GM12878 (cell line): ENCODE data around the gene RNF7. TPM values are rescaled to one million over a fixed set of nuclear protein-coding genes. Genes with fewer than 3 reads are reported as not detected.

ENCODE experiments used
- ATAC-seq: fragments of 200-7000 bp; cut with Tn5 transposase; 3 replicates; pipeline ENCODE4 v1.9.1; 2020; ENCODE audit warnings: mild to moderate bottlenecking, moderate library complexity
- BruUV-seq: library from RNA; stranded (reverse); fragments of 400-500 nt; replicated peaks from 2 replicates; lab custom pipeline; 2021; lab: Mats Ljungman, UMichigan
- CTCF ChIA-PET: fragments of 300-600 bp; sonication (Branson Sonifier 250); formaldehyde crosslinking; extraction: SDS; loops from one replicate; lab custom pipeline; 2021; ENCODE audit warnings: inconsistent platforms; lab: Yijun Ruan, JAX
- POLR2A ChIA-PET: fragments of 350-600 bp; formaldehyde crosslinking; extraction: SDS; loops from one replicate; lab custom pipeline; 2021; ENCODE audit warnings: inconsistent platforms; lab: Charles Lee
- RAD21 ChIA-PET: fragments of 300-600 bp; sonication (Branson Sonifier 250); formaldehyde crosslinking; loops from one replicate; lab custom pipeline; 2023; ENCODE audit warnings: antibody characterized with exemption; ENCODE audit not compliant: unreplicated experiment; lab: Charles Lee
- SMC1A ChIA-PET: fragments of 300-600 bp; sonication (Branson Sonifier 250); formaldehyde crosslinking; loops from one replicate; lab custom pipeline; 2023; ENCODE audit not compliant: unreplicated experiment, uncharacterized antibody; lab: Charles Lee
- DNase-seq: peaks from one replicate; pipeline ENCODE4 v3.0.0-alpha.2; 2011; ENCODE audit warnings: low read depth, low spot score
- FAIRE-seq: peaks from 3 replicates; lab custom pipeline; 2011; peaks lifted over from hg19 to GRCh38; lab: Jason Lieb, UNC
- H2AFZ ChIP-seq: 2 replicates; pipeline ENCODE4 v1.6.0; 2011; ENCODE audit warnings: low read depth, low read length, control low read depth; ENCODE audit not compliant: control insufficient read depth
- H3K27ac ChIP-seq: 2 replicates; pipeline ENCODE4 v1.5.1; 2011; ENCODE audit warnings: control low read depth; ENCODE audit not compliant: control insufficient read depth, insufficient read depth
- H3K27me3 ChIP-seq, 2 experiments: replicated peaks in 1 of 2; 2 replicates each; pipeline versions ENCODE4 v1.6.0 to v1.6.1; 2011; ENCODE audit warnings: low read length in 1 of 2; ENCODE audit not compliant: control insufficient read depth in 2 of 2, insufficient read depth in 2 of 2
- H3K36me3 ChIP-seq, 2 experiments: 2 replicates each; pipeline ENCODE4 v1.5.1; 2011; ENCODE audit warnings: low read length in 1 of 2; ENCODE audit not compliant: control insufficient read depth in 2 of 2, insufficient read depth in 2 of 2
- H3K4me1 ChIP-seq: 2 replicates; pipeline ENCODE4 v1.6.1; 2011; ENCODE audit warnings: mild to moderate bottlenecking, low read length, moderate library complexity, mixed read lengths; ENCODE audit not compliant: control insufficient read depth, insufficient read depth
- H3K4me2 ChIP-seq: 2 replicates; pipeline ENCODE4 v1.6.0; 2011; ENCODE audit warnings: control low read depth; ENCODE audit not compliant: control insufficient read depth, insufficient read depth
- H3K4me3 ChIP-seq: fragments of 200-600 bp; sonication (generic); 2 replicates; pipeline ENCODE4 v1.5.1; 2016
- H3K79me2 ChIP-seq: 2 replicates; pipeline ENCODE4 v1.6.0; 2011; ENCODE audit warnings: low read length; ENCODE audit not compliant: control insufficient read depth, insufficient read depth
- H3K9ac ChIP-seq: 2 replicates; pipeline ENCODE4 v1.8.0; 2011; ENCODE audit warnings: low read length, control low read depth, mixed read lengths; ENCODE audit not compliant: control insufficient read depth, insufficient read depth
- H3K9me3 ChIP-seq: replicated peaks from 3 replicates; pipeline ENCODE4 v1.5.1; 2011; ENCODE audit warnings: mild to moderate bottlenecking, low read length; ENCODE audit not compliant: control insufficient read depth, insufficient read depth
- H4K20me1 ChIP-seq: 2 replicates; pipeline ENCODE4 v1.6.0; 2011; ENCODE audit not compliant: control insufficient read depth, insufficient read depth
- BHLHE40 ChIP-seq, 2 experiments: fragments of 450-650 bp in 1 of 2; IDR thresholded peaks; 2 replicates each; pipeline ENCODE4 v1.6.1; 2011 to 2017; ENCODE audit warnings: low read depth in 2 of 2, borderline replicate concordance in 1 of 2, improper control_type of control experiment in 1 of 2, low read length in 1 of 2, mild to moderate bottlenecking in 1 of 2
- E4F1 ChIP-seq: fragments of 450-650 bp; IDR thresholded peaks from 2 replicates; pipeline ENCODE4 v1.6.1; 2018; ENCODE audit warnings: borderline replicate concordance, mild to moderate bottlenecking; ENCODE audit not compliant: partially characterized antibody
- EP300 ChIP-seq, 2 experiments: fragments of 150-350 bp in 1 of 2; IDR thresholded peaks; 2 replicates each; pipeline ENCODE4 v1.6.1; 2011 to 2012; ENCODE audit warnings: low read depth in 2 of 2, low read length in 2 of 2, borderline replicate concordance in 1 of 2, improper control_type of control experiment in 1 of 2, inconsistent platforms in 1 of 2; ENCODE audit not compliant: control insufficient read depth in 1 of 2
- GABPA ChIP-seq: IDR thresholded peaks from 2 replicates; pipeline ENCODE4 v1.6.1; 2014; ENCODE audit warnings: antibody characterized with exemption, low read depth, mild to moderate bottlenecking, inconsistent platforms
- HDAC2 ChIP-seq: fragments of 200-600 bp; sonication (generic); IDR thresholded peaks from 2 replicates; pipeline ENCODE4 v1.6.1; 2017
- HDAC6 ChIP-seq: fragments of 200-600 bp; sonication (generic); IDR thresholded peaks from one replicate; pipeline ENCODE4 v1.8.0; 2017; ENCODE audit warnings: antibody characterized with exemption; ENCODE audit not compliant: unreplicated experiment
- IRF4 ChIP-seq: IDR thresholded peaks from 2 replicates; pipeline ENCODE4 v1.6.1; 2011; ENCODE audit warnings: low read depth, low read length
- KAT2A ChIP-seq: conservative IDR thresholded peaks from 2 replicates; pipeline ENCODE4 v1.6.1; 2011; ENCODE audit warnings: low read depth, low read length; ENCODE audit not compliant: control insufficient read depth
- KLF5 ChIP-seq: fragments of 450-650 bp; IDR thresholded peaks from 2 replicates; pipeline ENCODE4 v1.6.1; 2014; ENCODE audit warnings: mild to moderate bottlenecking; ENCODE audit not compliant: partially characterized antibody
- LARP7 ChIP-seq: fragments of 450-650 bp; IDR thresholded peaks from 2 replicates; pipeline ENCODE4 v1.6.1; 2017; ENCODE audit warnings: mild to moderate bottlenecking
- MEF2B ChIP-seq: fragments of 450-650 bp; IDR thresholded peaks from 2 replicates; pipeline ENCODE4 v1.6.1; 2018; ENCODE audit warnings: mild to moderate bottlenecking, moderate library complexity; ENCODE audit not compliant: partially characterized antibody, poor library complexity, severe bottlenecking
- NFIC ChIP-seq: IDR thresholded peaks from 2 replicates; pipeline ENCODE4 v1.6.1; 2012; ENCODE audit warnings: low read depth, mild to moderate bottlenecking, inconsistent platforms, low read length, moderate library complexity
- POLR2A ChIP-seq: IDR thresholded peaks from 2 replicates; pipeline ENCODE4 v1.6.1; 2011; ENCODE audit warnings: low read depth, mild to moderate bottlenecking, low read length
- PRDM15 ChIP-seq: fragments of 450-650 bp; formaldehyde crosslinking; IDR thresholded peaks from 2 replicates; pipeline ENCODE4 v1.4.0; 2020; ENCODE audit warnings: mild to moderate bottlenecking, moderate library complexity
- RAD51 ChIP-seq: fragments of 450-650 bp; IDR thresholded peaks from 2 replicates; pipeline ENCODE4 v1.6.1; 2016; ENCODE audit warnings: moderate library complexity, mild to moderate bottlenecking, inconsistent platforms
- RFX5 ChIP-seq: IDR thresholded peaks from 2 replicates; pipeline ENCODE4 v1.6.1; 2011; ENCODE audit warnings: low read depth, low read length, improper control_type of control experiment
- SRF ChIP-seq, 2 experiments: IDR thresholded peaks; 2 replicates each; pipeline ENCODE4 v1.6.1; 2011; ENCODE audit warnings: low read depth in 2 of 2, low read length in 2 of 2, mild to moderate bottlenecking in 1 of 2, moderate library complexity in 1 of 2
- STAT3 ChIP-seq: IDR thresholded peaks from 2 replicates; pipeline ENCODE4 v1.6.1; 2011; ENCODE audit warnings: low read depth, low read length, improper control_type of control experiment
- TCF3 ChIP-seq: IDR thresholded peaks from 2 replicates; pipeline ENCODE4 v1.6.1; 2012; ENCODE audit warnings: low read depth, mild to moderate bottlenecking, low read length, borderline replicate concordance; ENCODE audit not compliant: insufficient read depth
- ZNF207 ChIP-seq: fragments of 450-650 bp; IDR thresholded peaks from 2 replicates; pipeline ENCODE4 v1.6.1; 2014; ENCODE audit warnings: antibody characterized with exemption, mild to moderate bottlenecking, borderline replicate concordance
- WGBS: methylation state at CpG from one replicate; pipeline ENCODE4 v1.1.6; 2016; ENCODE audit warnings: low lambda C conversion rate; ENCODE audit not compliant: insufficient replicate concordance, insufficient coverage; ENCODE audit errors: missing lambda C conversion rate; 5-methylcytosine and 5-hydroxymethylcytosine counted together
- in situ Hi-C: fragments of 300-500 bp; cut with MboI; formaldehyde crosslinking; loops from 9 replicates; pipeline ENCODE4 v1.14.3; 2018; ENCODE audit warnings: mixed read lengths
- intact Hi-C: fragments of 100-400 bp; cut with micrococcal nuclease; formaldehyde crosslinking; loops from one replicate; pipeline ENCODE4 v1.14.2; 2022; ENCODE audit not compliant: unreplicated experiment
- polyA plus RNA-seq, 11 experiments: library from polyadenylated mRNA; depleted of rRNA in 4 of 11; unstranded in 6 of 11; stranded (reverse) in 5 of 11; fragments of >200 nt; fragmentation: Nextera tagmentation in 4 of 11; fragmentation: Illumina TruSeq in 1 of 11; extraction: Ambion mirVana in 4 of 11; extraction: Trizol in 1 of 11; gene quantifications; 1 replicate in 1 of 11; 2 replicates in 10 of 11; pipeline versions ENCODE4 v1.2.1 to v1.2.3, GENCODE V29; 2011 to 2016; ENCODE audit warnings: inconsistent platforms in 2 of 11, missing spikeins in 2 of 11, low read depth in 1 of 11
- total RNA-seq, 4 experiments: library from RNA; depleted of rRNA in 3 of 4; stranded (reverse); fragments of >200 nt in 3 of 4; fragmentation: Illumina TruSeq in 1 of 4; extraction: Trizol in 1 of 4; gene quantifications; 2 replicates each; pipeline versions ENCODE4 v1.2.1 to v1.2.3, GENCODE V29; 2013 to 2021

RNF7 gene
- total and polyA plus RNA-seq, 10 of the 15 experiments (the other 5 are each of a cell fraction or from before 2014, with no cell fraction given): 36.0 to 146 (median 76.4) TPM

DNA sequence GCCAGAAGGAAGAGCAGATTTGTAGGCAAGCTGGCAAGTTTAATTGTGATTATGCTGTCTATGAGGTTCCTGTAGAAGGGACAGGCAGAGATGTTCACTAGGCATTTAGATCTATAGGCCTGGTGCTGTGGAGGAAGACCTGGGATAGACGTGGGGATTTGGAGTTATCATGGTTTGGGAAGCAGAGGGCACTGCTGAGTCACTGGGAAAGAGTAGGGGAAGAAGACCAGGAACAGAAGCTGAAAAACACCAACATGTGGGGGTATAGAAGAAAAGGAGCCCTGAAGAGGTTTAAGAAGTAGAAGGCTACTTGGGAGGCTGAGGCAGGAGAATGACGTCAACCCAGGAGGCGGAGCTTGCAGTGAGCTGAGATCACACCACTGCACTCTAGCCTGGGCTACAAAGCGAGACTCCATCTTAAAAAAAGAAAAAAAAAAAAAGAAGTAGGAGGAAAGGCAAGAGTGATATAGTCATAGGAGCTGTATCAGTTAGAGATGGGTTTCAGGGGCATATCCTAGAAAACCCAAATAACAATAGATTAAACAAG, 44.4 kb downstream of the RNF7 start:
- POLR2A ChIA-PET: no interaction called here
- RAD21 ChIA-PET: no interaction called here
- WGBS: 17% methylated on average over 3 of the region's 4 CpGs
- CTCF ChIA-PET: interaction anchor here (0.7 kb wide), 1 partner anchor 613 kb away, joined by 3 read pairs; no protein-coding TSS in a partner anchor
- Histone ChIP-seq H4K20me1 (no peaks in the 10 kb centered on the region), H3K36me3 (no peaks in the 10 kb centered on the region), H3K27ac (no peak overlapping the region), H2AFZ (no peak overlapping the region), H3K4me3 (no peak overlapping the region), H3K9ac (no peak overlapping the region), H3K4me2 (no peak overlapping the region), H3K9me3 (no peaks in the 10 kb centered on the region), H3K27me3 (no peaks in the 10 kb centered on the region), H3K4me1 (no peaks in the 10 kb centered on the region), H3K79me2 (no peaks in the 10 kb centered on the region)
- no peak for TF ChIP-seq NFIC
- TF ChIP-seq EP300 (IDR thresholded peaks at IDR 0.05; ENCODE audit: borderline replicate concordance in 1 of 2, control insufficient read depth in 1 of 2, low read depth in 2 of 2, low read length in 2 of 2): no peak
- TF ChIP-seq RAD51: no peak
- TF ChIP-seq BHLHE40 (IDR thresholded peaks at IDR 0.05; ENCODE audit: borderline replicate concordance in 1 of 2, low read depth in 2 of 2, low read length in 1 of 2): no peak
- no peak for TF ChIP-seq RFX5
- TF ChIP-seq MEF2B: no peak
- TF ChIP-seq HDAC6: no peak
- no peak for TF ChIP-seq POLR2A
- TF ChIP-seq E4F1: no peak
- no peak for TF ChIP-seq TCF3
- TF ChIP-seq ZNF207: no peak
- no peak for TF ChIP-seq KAT2A
- TF ChIP-seq KLF5: no peak
- TF ChIP-seq GABPA: no peak
- no peak for TF ChIP-seq HDAC2
- no peak for TF ChIP-seq STAT3
- no peak for TF ChIP-seq PRDM15 (CRISPR knock-in tag)
- no peak for TF ChIP-seq SRF (IDR thresholded peaks at IDR 0.05; ENCODE audit: low read depth in 2 of 2, low read length in 2 of 2)
- TF ChIP-seq LARP7: no peak
- TF ChIP-seq IRF4: no peak
- intact Hi-C loops: no loop called here
- no peak for FAIRE-seq
- no TSS peak for BruUV-seq
- in situ Hi-C loops: no loop called here
- SMC1A ChIA-PET: interaction anchor here (1.2 kb wide), 1 partner anchor 14 kb away, joined by 4 read pairs; no protein-coding TSS in a partner anchor
- no peak for DNase-seq
- no peak for ATAC-seq
